GM12878 (cell line): ENCODE measurements around the gene ID3. TPM values are rescaled to one million over a fixed set of nuclear protein-coding genes. Genes with fewer than 3 reads are reported as not detected.

Source experiments
- ATAC-seq: fragments of 200-7000 bp; cut with Tn5 transposase; 3 replicates; pipeline ENCODE4 v1.9.1; 2020; ENCODE audit warnings: mild to moderate bottlenecking, moderate library complexity
- BruUV-seq: library from RNA; stranded (reverse); fragments of 400-500 nt; replicated peaks from 2 replicates; lab custom pipeline; 2021; lab: Mats Ljungman, UMichigan
- CTCF ChIA-PET: fragments of 300-600 bp; sonication (Branson Sonifier 250); formaldehyde crosslinking; extraction: SDS; loops from one replicate; lab custom pipeline; 2021; ENCODE audit warnings: inconsistent platforms; lab: Yijun Ruan, JAX
- POLR2A ChIA-PET: fragments of 350-600 bp; formaldehyde crosslinking; extraction: SDS; loops from one replicate; lab custom pipeline; 2021; ENCODE audit warnings: inconsistent platforms; lab: Charles Lee
- RAD21 ChIA-PET: fragments of 300-600 bp; sonication (Branson Sonifier 250); formaldehyde crosslinking; loops from one replicate; lab custom pipeline; 2023; ENCODE audit warnings: antibody characterized with exemption; ENCODE audit not compliant: unreplicated experiment; lab: Charles Lee
- SMC1A ChIA-PET: fragments of 300-600 bp; sonication (Branson Sonifier 250); formaldehyde crosslinking; loops from one replicate; lab custom pipeline; 2023; ENCODE audit not compliant: unreplicated experiment, uncharacterized antibody; lab: Charles Lee
- DNase-seq: peaks from one replicate; pipeline ENCODE4 v3.0.0-alpha.2; 2011; ENCODE audit warnings: low read depth, low spot score
- FAIRE-seq: peaks from 3 replicates; lab custom pipeline; 2011; peaks lifted over from hg19 to GRCh38; lab: Jason Lieb, UNC
- H2AFZ ChIP-seq: 2 replicates; pipeline ENCODE4 v1.6.0; 2011; ENCODE audit warnings: low read depth, low read length, control low read depth; ENCODE audit not compliant: control insufficient read depth
- H3K27ac ChIP-seq: 2 replicates; pipeline ENCODE4 v1.5.1; 2011; ENCODE audit warnings: control low read depth; ENCODE audit not compliant: control insufficient read depth, insufficient read depth
- H3K27me3 ChIP-seq, 2 experiments: replicated peaks in 1 of 2; 2 replicates each; pipeline versions ENCODE4 v1.6.0 to v1.6.1; 2011; ENCODE audit warnings: low read length in 1 of 2; ENCODE audit not compliant: control insufficient read depth in 2 of 2, insufficient read depth in 2 of 2
- H3K36me3 ChIP-seq, 2 experiments: 2 replicates each; pipeline ENCODE4 v1.5.1; 2011; ENCODE audit warnings: low read length in 1 of 2; ENCODE audit not compliant: control insufficient read depth in 2 of 2, insufficient read depth in 2 of 2
- H3K4me1 ChIP-seq: 2 replicates; pipeline ENCODE4 v1.6.1; 2011; ENCODE audit warnings: mild to moderate bottlenecking, low read length, moderate library complexity, mixed read lengths; ENCODE audit not compliant: control insufficient read depth, insufficient read depth
- H3K4me2 ChIP-seq: 2 replicates; pipeline ENCODE4 v1.6.0; 2011; ENCODE audit warnings: control low read depth; ENCODE audit not compliant: control insufficient read depth, insufficient read depth
- H3K4me3 ChIP-seq: fragments of 200-600 bp; sonication (generic); 2 replicates; pipeline ENCODE4 v1.5.1; 2016
- H3K79me2 ChIP-seq: 2 replicates; pipeline ENCODE4 v1.6.0; 2011; ENCODE audit warnings: low read length; ENCODE audit not compliant: control insufficient read depth, insufficient read depth
- H3K9ac ChIP-seq: 2 replicates; pipeline ENCODE4 v1.8.0; 2011; ENCODE audit warnings: low read length, control low read depth, mixed read lengths; ENCODE audit not compliant: control insufficient read depth, insufficient read depth
- H3K9me3 ChIP-seq: replicated peaks from 3 replicates; pipeline ENCODE4 v1.5.1; 2011; ENCODE audit warnings: mild to moderate bottlenecking, low read length; ENCODE audit not compliant: control insufficient read depth, insufficient read depth
- H4K20me1 ChIP-seq: 2 replicates; pipeline ENCODE4 v1.6.0; 2011; ENCODE audit not compliant: control insufficient read depth, insufficient read depth
- ATF7 ChIP-seq: fragments of 450-650 bp; IDR thresholded peaks from 2 replicates; pipeline ENCODE4 v1.6.1; 2016; ENCODE audit warnings: low read depth, mild to moderate bottlenecking
- CREB1 ChIP-seq: IDR thresholded peaks from 2 replicates; pipeline ENCODE4 v1.6.1; 2012; ENCODE audit warnings: low read depth, mild to moderate bottlenecking, inconsistent platforms
- CREM ChIP-seq: IDR thresholded peaks from 2 replicates; pipeline ENCODE4 v1.6.1; 2014; ENCODE audit warnings: antibody characterized with exemption, low read depth
- EED ChIP-seq: sonication (generic); IDR thresholded peaks from 2 replicates; pipeline ENCODE4 v1.6.1; 2016; ENCODE audit warnings: antibody characterized with exemption, low read depth
- JUND ChIP-seq: IDR thresholded peaks from 2 replicates; pipeline ENCODE4 v1.6.1; 2012; ENCODE audit warnings: low read depth, mild to moderate bottlenecking, low read length, improper control_type of control experiment, moderate library complexity
- NFIC ChIP-seq: IDR thresholded peaks from 2 replicates; pipeline ENCODE4 v1.6.1; 2012; ENCODE audit warnings: low read depth, mild to moderate bottlenecking, inconsistent platforms, low read length, moderate library complexity
- TCF12 ChIP-seq: IDR thresholded peaks from 2 replicates; pipeline ENCODE4 v1.6.1; 2011; ENCODE audit warnings: low read depth, mild to moderate bottlenecking, low read length
- WGBS: methylation state at CpG from one replicate; pipeline ENCODE4 v1.1.6; 2016; ENCODE audit warnings: low lambda C conversion rate; ENCODE audit not compliant: insufficient replicate concordance, insufficient coverage; ENCODE audit errors: missing lambda C conversion rate; 5-methylcytosine and 5-hydroxymethylcytosine counted together
- in situ Hi-C: fragments of 300-500 bp; cut with MboI; formaldehyde crosslinking; loops from 9 replicates; pipeline ENCODE4 v1.14.3; 2018; ENCODE audit warnings: mixed read lengths
- intact Hi-C: fragments of 100-400 bp; cut with micrococcal nuclease; formaldehyde crosslinking; loops from one replicate; pipeline ENCODE4 v1.14.2; 2022; ENCODE audit not compliant: unreplicated experiment
- polyA plus RNA-seq, 11 experiments: library from polyadenylated mRNA; depleted of rRNA in 4 of 11; unstranded in 6 of 11; stranded (reverse) in 5 of 11; fragments of >200 nt; fragmentation: Nextera tagmentation in 4 of 11; fragmentation: Illumina TruSeq in 1 of 11; extraction: Ambion mirVana in 4 of 11; extraction: Trizol in 1 of 11; gene quantifications; 1 replicate in 1 of 11; 2 replicates in 10 of 11; pipeline versions ENCODE4 v1.2.1 to v1.2.3, GENCODE V29; 2011 to 2016; ENCODE audit warnings: inconsistent platforms in 2 of 11, missing spikeins in 2 of 11, low read depth in 1 of 11
- total RNA-seq, 4 experiments: library from RNA; depleted of rRNA in 3 of 4; stranded (reverse); fragments of >200 nt in 3 of 4; fragmentation: Illumina TruSeq in 1 of 4; extraction: Trizol in 1 of 4; gene quantifications; 2 replicates each; pipeline versions ENCODE4 v1.2.1 to v1.2.3, GENCODE V29; 2013 to 2021

Gene ID3
- total and polyA plus RNA-seq, 10 of the 15 experiments (the other 5 are each of a cell fraction or from before 2014, with no cell fraction given) = 42.7 to 475 (median 207) TPM

DNA sequence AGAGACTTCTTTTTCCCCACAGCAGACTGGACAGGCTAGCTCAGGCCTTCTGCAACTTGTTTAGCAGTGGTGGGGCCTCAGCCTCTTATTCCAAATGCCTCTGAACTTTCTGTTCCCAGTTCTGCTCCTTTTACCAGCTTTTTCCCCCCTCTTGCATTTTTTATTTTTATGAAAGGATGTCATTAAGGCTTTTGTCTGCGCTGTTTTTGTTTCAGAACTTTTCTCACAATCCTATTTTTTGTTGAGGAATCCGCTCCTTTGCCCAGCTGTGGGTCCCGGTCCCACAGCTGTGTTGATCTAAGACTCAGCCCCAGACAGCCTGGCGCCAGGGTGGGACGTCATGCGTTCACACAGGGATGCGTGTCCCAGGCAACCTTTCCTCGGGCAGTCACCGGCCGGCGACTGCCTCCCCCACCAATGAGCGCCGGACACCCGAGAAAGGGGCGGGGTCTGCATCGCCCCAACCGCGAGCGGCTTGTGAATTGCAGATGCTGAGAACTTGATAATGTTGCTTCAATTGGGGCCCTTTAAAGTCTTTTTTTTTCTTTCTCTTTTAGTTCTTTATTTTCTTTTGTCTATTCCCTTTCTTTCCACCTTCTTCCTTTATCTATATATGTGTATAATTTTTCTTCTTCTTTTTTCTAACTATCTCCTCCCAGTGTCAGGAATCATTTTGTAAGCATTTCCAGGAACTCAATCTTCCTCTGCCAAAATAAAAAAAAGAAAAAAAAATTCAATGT is 3.0 kb upstream of the ID3 start:
- H2AFZ ChIP-seq = no peak overlapping the region; the same call in 1 of the 2 replicates
- ChIA-PET SMC1A (interaction anchor here (0.7 to 10.6 kb wide), 4 partner anchors 10 to 75 kb away, joined by 3 to 216 read pairs (median 8); no protein-coding TSS in a partner anchor), CTCF (interaction anchor here (0.7 to 24.4 kb wide), 4 partner anchors 10 to 71 kb away, joined by 3 to 959 read pairs (median 5); no protein-coding TSS in a partner anchor)
- FAIRE-seq = no peak
- H3K27ac ChIP-seq = peak overlapping the region; percentile 32
- no peak for DNase-seq
- H3K4me2 ChIP-seq = peak overlapping the region; percentile 59
- TF ChIP-seq CREM (peak; percentile 57; the same call in 1 of the 2 replicates), JUND (no peak), ATF7 (no peak), NFIC (peak; percentile 30; the same call in 1 of the 2 replicates), CREB1 (peak; percentile 74; the same call in 1 of the 2 replicates), TCF12 (0 out of 2 replicates have a peak, but pooled peaks have one; percentile 61), EED (peak; percentile 32; the same call in 1 of the 2 replicates)
- TF ChIP-seq, all 136 proteins: peak for 5
- RAD21 ChIA-PET = interaction anchor here (0.8 to 1.5 kb wide), 2 partner anchors 12 to 15 kb away, joined by 3 to 5 read pairs; no protein-coding TSS in a partner anchor
- H3K4me1 ChIP-seq = peaks cover 33% of the 10 kb centered on the region
- no peak overlapping the region for H3K9ac ChIP-seq
- peak; percentile 32 for ATAC-seq
- no peaks in the 10 kb centered on the region for H3K9me3 ChIP-seq
- in situ Hi-C loops = no loop called here
- 15% methylated on average over 19 of the region's 19 CpGs for WGBS
- no peaks in the 10 kb centered on the region for H3K36me3 ChIP-seq
- H4K20me1 ChIP-seq = no peaks in the 10 kb centered on the region
- POLR2A ChIA-PET = interaction anchor here (0.6 to 6.5 kb wide), 7 partner anchors 11 to 75 kb away, joined by 3 to 188 read pairs (median 4); no protein-coding TSS in a partner anchor
- intact Hi-C loops = no loop called here
- peak overlapping the region; percentile 22; the same call in 1 of the 2 replicates for H3K4me3 ChIP-seq
- no peaks in the 10 kb centered on the region for H3K27me3 ChIP-seq
- no TSS peak for BruUV-seq
- H3K79me2 ChIP-seq = peaks cover 19% of the 10 kb centered on the region
